Measurements from ENCODE around the gene TPM1. TPM values are rescaled to one million over a fixed set of nuclear protein-coding genes. Genes with fewer than 3 reads are reported as not detected.

TPM1 gene
- total RNA-seq, 1 experiment from 2014 or later, result 174 TPM

GRCh38 chr15:63075015-63075983, 32.8 kb downstream of the TPM1 start:
- BruUV-seq (replicated peaks), result no TSS peak
- CTCF ChIA-PET, result interaction anchor here (0.6 kb wide), 1 partner anchor 218 kb away, joined by 3 read pairs; no protein-coding TSS in a partner anchor

GRCh38 chr15:63075984-63076713, 33.6 kb downstream of the TPM1 start:
- H3K27ac ChIP-seq, result no peak overlapping the region
- H2AFZ ChIP-seq, result no peak overlapping the region
- intact Hi-C loops (cut with micrococcal nuclease; ENCODE audit: unreplicated experiment), result no loop called here
- H3K9me2 ChIP-seq (ENCODE audit: insufficient read depth), result no peaks in the 10 kb centered on the region
- TF ChIP-seq CTCF (conservative IDR thresholded peaks at IDR 0.05) (no peak), EZH2 (IDR thresholded peaks at IDR 0.05; ENCODE audit: low read depth) (no peak)
- H3K36me3 ChIP-seq (ENCODE audit: low read depth), result no peaks in the 10 kb centered on the region
- DNase-seq, result no peak
- H3K9me3 ChIP-seq (ENCODE audit: insufficient read depth, low read depth), result no peaks in the 10 kb centered on the region
- CTCF ChIA-PET, result interaction anchor here (0.6 kb wide), 1 partner anchor 217 kb away, joined by 3 read pairs; no protein-coding TSS in a partner anchor
- H3K27me3 ChIP-seq (ENCODE audit: insufficient read depth, low read depth), result no peaks in the 10 kb centered on the region
- BruUV-seq (replicated peaks), result no TSS peak
- H3K4me1 ChIP-seq (replicated peaks; ENCODE audit: insufficient read depth), result no peaks in the 10 kb centered on the region
- no peak overlapping the region for H3K4me3 ChIP-seq
- no peak overlapping the region for H3K4me2 ChIP-seq
- peaks cover 29% of the 10 kb centered on the region for H3F3A ChIP-seq (ENCODE audit: insufficient read depth, low read depth)
- H4K20me1 ChIP-seq (ENCODE audit: insufficient read depth), result no peaks in the 10 kb centered on the region; the same call in 1 of the 2 replicates
- H3K79me2 ChIP-seq (ENCODE audit: low read depth), result no peaks in the 10 kb centered on the region
- POLR2A ChIA-PET (ENCODE audit: unreplicated experiment), result no interaction called here

More at GRCh38 chr15:63075015-63075983, 32.8 kb downstream of the TPM1 start:
- peaks cover 35% of the 10 kb centered on the region for H3F3A ChIP-seq (ENCODE audit: insufficient read depth, low read depth)
- H3K9me3 ChIP-seq (ENCODE audit: insufficient read depth, low read depth), result no peaks in the 10 kb centered on the region
- intact Hi-C loops (cut with micrococcal nuclease; ENCODE audit: unreplicated experiment), result no loop called here
- H3K4me2 ChIP-seq, result no peak overlapping the region
- POLR2A ChIA-PET (ENCODE audit: unreplicated experiment), result no interaction called here
- no peak overlapping the region for H3K4me3 ChIP-seq
- no peaks in the 10 kb centered on the region for H3K36me3 ChIP-seq (ENCODE audit: low read depth)
- no peak overlapping the region for H3K27ac ChIP-seq
- H3K79me2 ChIP-seq (ENCODE audit: low read depth), result no peaks in the 10 kb centered on the region
- no peak overlapping the region for H2AFZ ChIP-seq
- no peaks in the 10 kb centered on the region; the same call in 1 of the 2 replicates for H4K20me1 ChIP-seq (ENCODE audit: insufficient read depth)
- no peaks in the 10 kb centered on the region for H3K9me2 ChIP-seq (ENCODE audit: insufficient read depth)
- H3K4me1 ChIP-seq (replicated peaks; ENCODE audit: insufficient read depth), result no peaks in the 10 kb centered on the region
- no peak for TF ChIP-seq EZH2 (IDR thresholded peaks at IDR 0.05; ENCODE audit: low read depth)
- H3K27me3 ChIP-seq (ENCODE audit: insufficient read depth, low read depth), result no peaks in the 10 kb centered on the region
- no peak for DNase-seq

- no peaks in the 10 kb centered on the region for H3K9me2 ChIP-seq (ENCODE audit: insufficient read depth)
- TF ChIP-seq CTCF (conservative IDR thresholded peaks at IDR 0.05) (no peak), EZH2 (IDR thresholded peaks at IDR 0.05; ENCODE audit: low read depth) (no peak)
- no peaks in the 10 kb centered on the region; the same call in 1 of the 2 replicates for H4K20me1 ChIP-seq (ENCODE audit: insufficient read depth)
- no TSS peak for BruUV-seq (replicated peaks)
- H3K27me3 ChIP-seq (ENCODE audit: insufficient read depth, low read depth), result no peaks in the 10 kb centered on the region
- no peaks in the 10 kb centered on the region for H3K9me3 ChIP-seq (ENCODE audit: insufficient read depth, low read depth)
- no peaks in the 10 kb centered on the region for H3K4me1 ChIP-seq (replicated peaks; ENCODE audit: insufficient read depth)
- H3F3A ChIP-seq (ENCODE audit: insufficient read depth, low read depth), result peaks cover 24% of the 10 kb centered on the region
- ChIA-PET POLR2A (ENCODE audit: unreplicated experiment) (no interaction called here), CTCF (no interaction called here)
- H3K27ac ChIP-seq, result no peak overlapping the region
- DNase-seq, result no peak
- no peak overlapping the region for H3K4me3 ChIP-seq
- H2AFZ ChIP-seq, result no peak overlapping the region
- H3K79me2 ChIP-seq (ENCODE audit: low read depth), result no peaks in the 10 kb centered on the region
- intact Hi-C loops (cut with micrococcal nuclease; ENCODE audit: unreplicated experiment), result no loop called here
- no peaks in the 10 kb centered on the region for H3K36me3 ChIP-seq (ENCODE audit: low read depth)
- H3K4me2 ChIP-seq, result no peak overlapping the region
These were observed 34.1 kb downstream of the TPM1 start for GRCh38 chr15:63076714-63077046.

All from PC-9 (cell line).